HG03571 (cell line): Measurements from ENCODE around the gene ATP5MC2.
"Not testable (repeated sequence)": the region's sequence is repeated elsewhere in the genome, so short reads cannot be mapped to it uniquely, and the experiment has no call there.

Experiments used
- ATAC-seq: cut with Tn5 transposase; IDR thresholded peaks from one replicate; pipeline ENCODE4 v1.9.1; 2021; ENCODE audit not compliant: unreplicated experiment

ATP5MC2 gene

DNA sequence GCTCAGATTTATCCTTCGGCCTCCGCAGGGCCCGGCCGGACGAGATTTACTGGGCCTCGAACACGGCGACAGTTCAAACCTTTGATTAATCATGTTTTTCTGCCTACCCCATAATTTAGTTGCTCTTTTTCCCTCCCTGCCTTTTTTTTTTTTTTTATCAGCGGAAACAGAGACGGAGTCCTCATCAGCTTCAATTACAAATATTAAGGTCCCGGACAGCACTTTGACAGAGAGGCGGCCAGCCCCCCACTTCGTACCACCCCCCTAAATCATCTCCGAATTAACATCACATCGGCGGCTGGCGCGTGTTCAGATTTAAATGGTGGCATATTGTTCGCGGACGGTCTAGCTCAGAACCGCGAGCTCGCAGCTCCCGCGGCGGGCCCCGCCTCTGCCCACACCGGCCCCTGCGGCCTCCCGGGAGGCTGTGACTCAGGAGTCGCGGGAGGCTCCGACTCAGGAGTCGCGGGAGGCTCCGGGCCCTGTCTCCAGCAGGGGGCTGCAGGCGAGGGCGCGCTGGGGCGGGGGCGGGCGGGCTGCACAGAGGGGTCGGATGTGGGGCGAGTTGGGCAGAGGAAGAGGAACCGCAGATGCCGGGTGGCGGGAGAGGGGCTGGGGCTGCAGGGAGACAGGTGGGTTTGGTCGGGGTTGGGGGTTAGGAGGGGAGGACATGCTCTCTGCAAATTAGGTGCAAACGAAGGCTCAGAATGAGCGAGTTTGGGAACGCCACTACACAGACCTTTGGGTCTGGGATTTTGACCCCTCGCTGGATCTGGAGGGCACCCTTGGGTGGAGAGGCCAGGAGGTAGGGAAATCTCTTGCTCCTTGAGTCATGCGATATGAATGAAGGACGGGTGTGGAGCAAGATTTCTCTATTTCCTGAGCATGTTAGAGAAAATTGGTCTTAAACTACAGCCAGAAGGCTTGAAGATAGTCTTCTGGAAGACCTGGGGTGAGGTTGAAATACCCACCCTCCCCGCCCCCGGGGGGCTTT, 19.6 kb upstream of the ATP5MC2 start:
- ATAC-seq: no peak

DNA sequence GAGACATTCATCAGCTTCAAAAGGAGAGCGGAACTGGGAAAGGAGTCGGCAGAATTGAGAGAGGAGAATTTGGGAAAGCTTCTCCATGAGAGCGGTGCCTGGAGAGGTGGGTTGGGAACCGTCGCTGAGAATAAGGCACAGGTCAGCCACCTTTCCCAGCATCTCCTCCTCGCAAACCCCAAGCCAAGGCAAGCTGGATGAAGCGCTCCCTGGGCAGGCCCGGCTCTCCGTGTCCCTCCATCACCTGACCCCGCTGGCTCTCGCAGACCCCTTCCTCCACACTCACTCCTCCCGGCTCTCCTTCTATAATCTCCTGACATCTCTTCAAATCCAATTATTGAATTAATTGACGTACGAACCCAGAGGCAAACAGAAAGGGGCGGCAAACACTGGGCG, 18.9 kb upstream of the ATP5MC2 start:
- ATAC-seq: no peak

DNA sequence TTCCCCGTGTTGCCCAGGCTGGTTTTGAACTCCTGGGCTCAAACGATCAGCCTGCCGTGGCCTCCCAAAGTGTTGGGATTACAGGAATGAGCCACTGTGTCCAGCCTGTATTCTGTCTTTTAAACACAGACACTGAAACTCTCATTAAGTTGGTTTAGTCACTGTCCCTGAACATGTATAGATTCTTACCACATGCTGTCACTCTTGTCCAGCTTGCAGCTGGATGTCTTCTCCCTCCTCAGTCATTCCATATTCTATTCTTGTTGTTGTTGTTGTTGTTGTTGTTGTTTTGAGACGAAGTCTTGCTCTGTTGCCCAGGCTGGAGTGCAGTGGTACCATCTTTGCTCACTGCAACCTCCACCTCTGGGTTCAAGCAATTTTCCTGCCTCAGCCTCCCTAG, 12.3 kb upstream of the ATP5MC2 start:
- no peak for ATAC-seq

DNA sequence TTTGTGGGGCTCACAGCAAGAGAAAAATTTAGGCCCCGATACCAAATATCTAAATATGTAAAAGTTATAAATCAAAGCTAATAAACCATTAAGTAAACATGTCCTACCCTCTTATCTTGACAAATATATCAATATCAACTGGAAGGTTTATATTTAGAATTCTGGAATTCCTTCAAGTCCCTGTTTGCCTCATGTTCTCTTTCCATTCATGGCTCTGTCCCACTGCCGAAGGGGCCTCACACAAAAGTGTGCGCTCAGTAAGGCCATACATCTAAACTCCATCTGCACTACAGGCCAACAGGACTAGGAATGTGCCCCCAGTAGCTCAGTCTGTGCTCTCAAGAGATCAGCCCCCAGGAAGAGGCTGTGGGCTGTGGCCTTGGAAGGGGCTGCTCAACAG, 10.6 kb upstream of the ATP5MC2 start:
- no peak for ATAC-seq

DNA sequence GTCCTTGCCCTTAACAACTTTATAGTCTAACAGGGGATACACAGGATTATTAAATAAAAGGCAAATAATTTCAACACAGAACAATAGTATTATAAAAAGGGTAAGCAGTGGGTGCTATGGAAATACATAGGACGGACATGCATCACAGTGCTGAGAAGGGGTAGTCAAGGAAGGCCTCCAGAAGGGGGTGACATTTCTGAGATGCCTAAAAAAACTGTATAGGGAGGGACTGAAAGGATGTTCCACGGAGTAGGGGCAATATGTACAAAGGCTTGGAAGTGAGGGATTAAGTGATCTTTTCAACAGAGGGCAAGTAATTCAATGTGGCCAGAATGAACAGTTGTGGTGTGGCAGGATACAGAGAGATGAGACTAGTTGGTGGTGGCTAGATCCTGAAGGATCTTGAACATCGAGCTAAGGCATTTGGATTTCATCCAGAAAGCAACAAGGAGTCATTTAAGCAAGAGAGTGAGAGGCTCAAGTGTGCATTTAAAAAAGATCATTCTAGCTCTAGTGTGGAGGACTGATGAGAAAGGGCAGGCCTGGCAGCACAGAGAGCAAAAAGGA, 8.9 kb upstream of the ATP5MC2 start:
- no peak for ATAC-seq

DNA sequence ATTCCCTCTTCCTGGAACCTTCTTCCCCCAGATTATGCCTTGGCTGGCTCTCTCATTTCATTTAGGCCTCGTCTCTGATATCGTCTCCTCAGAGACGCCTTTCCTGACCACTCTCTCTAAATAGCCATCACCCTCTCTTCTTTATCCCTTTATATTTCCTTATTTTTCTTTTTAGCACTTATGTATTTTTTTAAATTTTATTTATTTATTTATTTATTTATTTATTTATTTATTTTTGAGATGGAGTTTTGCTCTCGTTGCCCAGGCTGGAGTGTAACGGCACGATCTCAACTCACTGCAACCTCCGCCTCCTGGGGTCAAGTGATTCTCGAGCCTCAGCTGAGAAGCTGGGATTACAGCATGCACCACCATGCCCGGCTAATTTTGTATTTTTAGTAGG, 8.1 kb upstream of the ATP5MC2 start:
- no peak for ATAC-seq

DNA sequence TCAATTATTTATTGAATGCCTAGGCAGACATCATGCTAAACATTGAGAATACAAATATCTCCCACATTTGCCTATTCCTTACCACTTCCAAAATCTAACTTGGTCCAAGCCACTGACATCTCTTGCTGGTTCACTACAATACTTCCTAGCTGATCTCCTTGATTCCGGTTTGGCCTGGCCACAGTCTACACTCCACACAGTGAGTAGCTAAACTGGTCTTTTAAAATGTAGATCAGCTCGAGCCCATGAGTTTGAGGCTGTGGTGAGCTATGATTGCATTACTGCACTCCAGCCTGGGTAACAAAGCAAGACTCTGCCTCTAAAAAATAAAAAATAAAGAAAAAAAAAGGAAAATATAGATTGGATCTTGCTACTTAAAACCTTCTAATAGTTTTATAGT, 7.6 kb upstream of the ATP5MC2 start:
- no peak for ATAC-seq

DNA sequence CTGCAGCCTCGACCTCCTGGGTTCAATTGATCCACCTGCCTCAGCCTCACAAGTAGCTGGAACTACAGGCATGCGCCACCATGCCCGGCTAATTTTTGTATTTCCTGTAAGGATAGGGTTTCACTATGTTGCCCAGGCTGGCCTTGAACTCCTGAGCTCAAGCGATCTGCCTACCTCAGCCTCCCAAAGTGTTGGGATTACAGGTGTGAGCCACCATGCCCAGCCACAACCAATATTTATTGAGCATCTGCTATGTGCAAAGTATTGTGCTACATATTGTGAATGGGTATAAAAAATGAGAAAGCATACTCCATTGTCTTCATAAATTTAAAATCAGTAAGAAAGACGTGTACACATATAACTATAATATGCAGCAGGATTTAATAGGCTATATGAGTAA, 4.2 kb upstream of the ATP5MC2 start:
- not testable (repeated sequence) for ATAC-seq

DNA sequence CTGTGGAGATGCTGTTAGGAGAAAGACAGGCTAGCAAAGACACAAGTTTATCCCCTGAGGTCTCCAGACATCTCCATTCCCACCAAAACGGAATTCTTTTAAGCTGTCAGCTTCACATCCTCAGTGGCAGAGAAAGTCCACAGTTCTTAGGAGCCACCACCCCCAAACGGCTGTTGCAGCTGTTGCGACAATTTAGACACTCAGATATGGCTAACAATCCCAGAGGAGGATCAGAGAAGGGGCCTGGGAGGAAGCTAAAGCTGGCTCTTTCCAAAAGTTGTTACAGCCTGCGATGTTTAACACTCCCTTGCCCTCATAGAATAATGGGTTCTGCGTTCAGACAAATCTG, 1.9 kb upstream of the ATP5MC2 start:
- ATAC-seq: no peak

DNA sequence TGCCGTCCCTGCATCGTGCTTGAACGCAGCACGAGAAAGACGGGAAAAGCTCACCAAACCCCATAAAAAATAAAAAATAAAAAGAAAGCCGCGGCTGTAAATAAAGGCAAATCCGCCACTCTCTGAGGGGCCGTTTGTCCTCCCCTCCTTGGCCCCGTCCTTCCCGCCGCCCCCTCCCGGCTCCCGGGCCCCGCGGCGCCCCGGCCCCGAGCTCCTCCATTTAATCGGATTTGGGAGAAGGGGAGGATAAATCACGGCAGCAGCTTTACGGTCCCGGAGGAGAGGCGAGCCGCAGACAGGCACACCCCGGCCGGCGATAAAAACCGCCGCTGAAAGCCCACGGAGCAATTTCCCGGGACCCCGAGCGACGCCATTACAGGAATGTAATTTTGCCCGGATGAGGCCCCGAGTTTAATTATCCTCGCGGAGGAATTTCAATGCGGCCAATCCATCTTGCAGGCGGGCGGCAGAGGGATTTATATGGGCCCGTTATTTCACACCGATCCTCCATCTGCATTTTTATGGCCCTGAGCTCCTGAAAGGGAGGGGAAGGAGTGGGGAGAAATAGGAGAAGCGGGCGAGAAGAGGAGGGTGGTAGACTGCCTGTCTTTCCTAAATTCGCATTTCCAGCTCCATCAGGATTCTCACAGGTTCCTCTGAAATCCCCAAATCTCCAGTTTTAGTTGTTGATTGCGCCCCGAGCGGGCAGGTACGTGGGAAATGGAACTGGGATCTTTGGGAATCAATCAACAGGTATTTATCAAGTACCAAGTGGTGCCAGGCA, 1.3 kb upstream of the ATP5MC2 start:
- ATAC-seq: no peak

DNA sequence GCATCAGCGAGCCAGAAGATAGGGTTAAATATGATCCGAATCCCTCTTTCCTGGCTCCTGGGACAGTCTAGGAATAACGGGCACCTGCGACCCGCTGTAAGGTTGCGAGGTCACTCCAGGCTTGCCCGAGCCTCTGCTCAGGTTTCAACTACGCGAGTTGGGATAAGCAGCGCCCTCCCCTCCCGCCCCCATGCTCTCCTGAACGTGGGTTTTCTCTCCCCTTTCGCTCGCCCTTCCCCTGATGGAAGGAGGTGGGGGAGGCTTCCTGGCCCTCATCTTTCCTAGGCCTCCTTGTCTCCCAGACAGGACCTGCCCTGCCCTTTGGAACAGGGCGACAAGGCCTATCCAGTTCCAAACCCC, 753 bp upstream of the ATP5MC2 start:
- no peak for ATAC-seq

DNA sequence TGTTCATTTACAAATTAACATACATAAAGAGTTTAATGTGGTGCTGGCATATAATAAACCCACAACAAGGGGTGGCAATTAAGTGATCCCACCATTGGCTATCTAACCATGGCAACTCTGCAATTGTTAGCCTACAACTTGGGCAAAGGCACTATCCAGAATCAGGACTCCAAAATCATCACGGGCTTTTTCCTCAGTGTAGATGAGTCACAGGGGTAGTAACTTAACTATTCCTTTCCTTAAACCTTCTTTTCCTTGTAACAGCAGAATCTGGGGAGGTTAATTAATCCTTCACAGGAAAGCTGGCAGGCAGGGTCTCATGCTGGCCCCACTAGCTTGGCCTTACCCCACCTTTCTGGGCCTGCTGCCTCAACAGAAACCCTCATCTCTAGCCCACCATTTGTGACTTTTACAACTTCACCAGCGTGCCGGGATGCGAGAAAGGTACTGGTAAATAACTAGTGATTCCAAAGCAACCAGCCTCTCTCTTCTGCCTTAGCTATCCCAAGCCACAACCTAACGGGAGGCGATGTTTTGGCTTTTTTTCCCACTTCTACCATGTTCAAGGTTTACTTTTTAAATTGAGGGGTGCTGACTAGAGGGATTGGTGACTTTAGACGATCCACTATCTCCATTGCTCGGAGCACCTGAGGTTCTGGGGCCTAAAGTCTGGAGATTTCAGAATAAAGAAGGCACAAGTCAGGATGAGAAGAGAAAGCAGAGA, 744 bp downstream of the ATP5MC2 start:
- no peak for ATAC-seq

DNA sequence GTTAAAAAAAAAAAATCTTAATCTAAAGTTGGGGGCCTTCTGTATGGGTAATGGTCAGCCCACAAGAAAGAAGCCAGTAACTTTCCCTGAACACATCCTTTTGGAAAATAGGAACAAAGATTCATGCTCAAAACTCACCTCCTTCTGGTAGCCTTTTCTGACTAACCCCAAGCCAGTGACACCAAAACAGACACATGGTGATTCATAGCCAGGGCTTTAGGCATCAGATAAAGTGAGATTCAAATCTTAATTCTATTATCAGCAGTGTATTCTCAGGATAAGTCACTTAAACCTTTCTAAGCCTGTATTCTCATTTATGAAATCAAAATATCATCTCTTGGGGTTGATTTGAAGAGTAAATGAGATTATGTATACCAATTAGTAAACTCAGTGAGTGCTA, 4.9 kb downstream of the ATP5MC2 start:
- no peak for ATAC-seq

DNA sequence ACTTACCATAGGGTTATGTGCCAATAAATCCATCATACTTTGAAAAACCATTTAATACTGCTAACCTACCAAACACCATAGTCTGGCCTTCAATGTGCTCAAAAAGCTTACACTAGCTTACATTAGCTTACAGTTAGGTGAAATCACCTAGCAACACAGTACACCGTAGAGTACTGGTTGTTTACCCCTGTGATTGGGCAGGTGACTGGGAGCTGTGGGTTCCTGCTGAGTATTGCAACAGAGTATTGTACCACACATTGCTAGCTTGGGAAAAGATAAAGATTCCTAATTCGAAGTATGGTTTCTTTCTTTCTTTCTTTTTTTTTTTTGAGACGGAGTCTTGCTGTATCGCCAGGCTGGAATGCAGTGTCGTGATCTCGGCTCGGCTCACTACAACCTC, 5.6 kb downstream of the ATP5MC2 start:
- no peak for ATAC-seq

DNA sequence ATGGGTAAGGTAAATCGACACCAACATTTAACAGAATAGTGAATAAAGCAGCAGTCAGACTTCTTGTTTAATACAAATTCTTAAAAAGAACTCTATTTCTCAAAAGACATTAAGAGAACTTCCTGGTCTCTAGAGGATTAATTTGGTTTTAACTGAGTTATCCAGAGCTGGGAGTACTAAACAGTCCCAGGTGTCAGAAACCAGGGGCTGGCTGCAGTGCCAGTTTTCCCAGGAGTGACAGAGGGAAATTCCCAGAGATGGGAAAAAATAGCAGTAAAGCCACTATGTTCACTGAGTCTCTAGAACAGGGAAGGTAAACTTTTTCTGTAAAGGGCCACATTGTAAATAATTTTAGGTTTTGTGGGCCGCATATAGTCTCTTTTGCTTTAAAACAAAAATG, 8.8 kb downstream of the ATP5MC2 start:
- ATAC-seq: no peak

DNA sequence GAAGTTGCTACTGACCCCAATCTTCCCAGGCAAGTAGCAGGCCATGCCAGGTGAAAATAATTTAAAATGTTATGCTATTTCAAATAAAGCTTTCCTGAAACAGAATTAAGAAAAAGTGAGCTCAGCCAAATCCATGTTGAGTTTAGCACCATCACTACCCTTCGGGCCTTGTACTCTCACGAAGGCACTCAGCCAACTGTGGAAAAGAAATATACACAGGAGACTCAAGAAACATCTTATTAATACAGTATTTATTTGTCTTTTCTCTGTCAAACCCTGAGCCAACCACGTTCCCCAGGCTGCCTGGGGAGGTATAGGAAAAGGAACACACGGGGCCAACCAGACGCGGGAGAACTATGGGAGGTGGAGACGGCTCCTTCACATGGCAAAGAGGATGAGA, 10.9 kb downstream of the ATP5MC2 start:
- ATAC-seq: no peak

DNA sequence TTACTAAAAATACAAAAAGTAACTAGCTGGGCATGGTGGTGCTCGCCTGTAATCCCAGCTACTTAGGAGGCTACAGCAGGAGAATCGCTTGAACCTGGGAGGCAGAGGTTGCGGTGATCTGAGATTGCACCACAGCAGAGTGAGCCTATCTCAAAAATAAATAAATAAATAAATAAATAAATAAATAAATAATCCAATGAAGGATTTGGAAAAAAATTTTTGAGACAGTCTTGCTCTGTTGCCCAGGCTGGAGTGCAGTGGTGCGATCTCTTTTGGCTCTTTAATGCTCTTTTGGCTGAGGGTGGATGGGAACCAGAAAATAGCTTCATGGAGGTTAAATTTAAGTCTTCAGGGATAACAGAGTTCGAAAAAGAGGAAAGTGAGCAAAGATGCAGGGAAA, 11.7 kb downstream of the ATP5MC2 start:
- no peak for ATAC-seq

DNA sequence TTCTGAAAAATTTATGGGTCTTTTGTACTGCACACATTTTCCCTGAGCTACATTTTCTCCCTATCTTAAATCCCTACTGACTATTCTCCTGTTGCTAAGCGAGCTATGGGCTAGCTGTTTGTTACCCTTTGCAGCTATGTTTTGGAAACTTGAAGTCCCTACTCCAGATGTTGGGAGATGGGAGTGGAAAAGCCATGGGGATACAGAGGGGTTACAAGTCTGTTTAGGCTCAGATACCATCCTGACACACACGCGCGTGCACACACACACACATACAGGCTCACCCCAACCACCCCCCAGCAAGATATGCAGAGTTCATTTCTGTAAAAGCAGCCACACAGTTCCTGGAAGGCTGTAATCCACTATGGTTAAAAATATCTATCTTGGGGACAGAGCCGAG, 15.8 kb downstream of the ATP5MC2 start:
- ATAC-seq: no peak

DNA sequence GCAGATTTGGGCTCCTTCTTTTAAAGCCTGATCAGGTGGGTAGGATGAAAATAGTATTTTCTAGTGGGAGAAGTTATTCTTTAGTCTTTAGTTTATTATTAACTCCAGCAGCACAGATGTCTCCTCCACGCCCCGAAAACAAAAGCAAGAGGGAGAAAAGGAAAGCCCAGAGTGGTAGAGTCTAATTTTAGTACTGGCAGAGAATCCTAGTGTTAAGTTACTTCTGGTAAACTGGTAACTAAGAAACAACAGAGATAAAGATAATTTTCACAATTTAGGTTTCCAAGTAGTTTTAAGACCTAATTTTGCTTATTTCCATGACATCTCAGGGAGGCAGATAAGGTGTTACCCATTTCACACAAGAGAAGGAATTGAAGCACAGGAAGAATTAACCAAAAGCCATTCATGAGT, 16.3 kb downstream of the ATP5MC2 start:
- no peak for ATAC-seq

DNA sequence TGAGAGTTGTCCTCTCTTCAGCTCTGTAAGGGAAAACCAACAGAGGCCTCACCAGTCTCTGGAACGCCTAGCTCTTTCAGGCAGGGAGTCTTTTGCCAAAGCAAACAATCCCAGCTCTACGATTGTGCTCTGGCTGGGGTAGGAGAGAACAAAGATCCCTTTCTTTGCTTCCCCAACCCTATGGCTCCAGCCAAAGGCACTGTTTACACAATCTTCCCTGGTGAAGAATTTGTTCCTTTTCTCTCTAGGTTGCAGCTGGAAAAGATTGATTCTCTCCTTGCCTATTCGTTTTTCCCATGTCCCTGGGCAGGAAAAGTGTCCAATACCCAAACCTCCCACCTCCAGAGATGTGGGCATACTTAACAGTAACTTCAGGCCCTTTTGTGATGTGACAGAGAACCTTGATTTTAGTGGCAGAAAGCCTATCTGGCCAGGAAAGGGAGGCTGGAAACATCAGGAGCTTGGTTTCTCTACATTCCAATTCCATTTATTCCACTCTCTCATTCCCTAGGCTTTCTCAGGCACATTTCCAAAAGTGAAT, 16.8 kb downstream of the ATP5MC2 start:
- ATAC-seq: no peak

DNA sequence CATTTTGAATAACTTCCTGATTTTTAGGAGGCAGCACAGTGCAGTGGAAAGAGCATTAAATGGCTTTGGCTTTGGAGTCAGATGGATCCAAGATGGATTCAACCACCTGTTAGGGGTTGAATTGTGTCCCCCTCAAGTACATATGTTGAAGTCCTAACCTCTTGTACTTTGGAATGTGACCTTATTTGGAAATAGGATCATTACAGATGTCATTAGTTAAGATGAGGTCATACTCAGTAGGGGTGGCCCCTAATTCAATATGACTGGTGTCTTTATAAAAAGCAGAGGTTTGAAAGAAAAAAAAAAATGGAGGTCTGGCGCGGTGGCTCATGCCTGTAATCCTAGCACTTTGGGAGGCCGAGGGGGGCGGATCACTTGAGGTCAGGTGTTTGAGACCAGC, 18.8 kb downstream of the ATP5MC2 start:
- no peak for ATAC-seq
